Retina (tissue), 1 donor: ENCODE measurements around the gene GTPBP3.
A peak's percentile ranks its signal among the peaks of the same experiment; 100 is the strongest.
"Not testable (repeated sequence)": the region's sequence is repeated elsewhere in the genome, so short reads cannot be mapped to it uniquely, and the experiment has no call there.

Source experiments
- DNase-seq: peaks from one replicate; pipeline ENCODE4 v3.0.0-alpha.2; 2016

GTPBP3 gene

DNA sequence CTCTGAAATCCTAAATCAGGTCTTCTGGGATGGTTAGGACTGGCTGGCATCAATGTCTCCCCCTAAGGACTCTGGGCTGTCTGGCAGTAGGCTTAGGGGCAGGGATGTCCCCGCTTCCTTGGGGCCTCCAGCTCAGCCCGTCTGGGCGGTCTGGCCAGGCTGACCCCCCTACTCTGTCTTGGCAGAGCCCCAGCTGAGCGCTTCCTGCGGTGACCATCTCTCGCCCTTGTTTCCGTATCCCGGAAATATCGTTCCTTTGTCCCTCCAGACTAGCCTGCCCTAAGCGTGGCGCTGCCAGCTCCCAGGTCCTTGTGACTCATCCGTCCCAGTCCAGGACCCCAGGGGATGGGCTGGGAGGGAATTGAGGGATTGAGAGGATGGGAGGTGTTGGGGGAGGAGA lies 11.3 kb downstream of the GTPBP3 start:
- DNase-seq, result peak; percentile 57

DNA sequence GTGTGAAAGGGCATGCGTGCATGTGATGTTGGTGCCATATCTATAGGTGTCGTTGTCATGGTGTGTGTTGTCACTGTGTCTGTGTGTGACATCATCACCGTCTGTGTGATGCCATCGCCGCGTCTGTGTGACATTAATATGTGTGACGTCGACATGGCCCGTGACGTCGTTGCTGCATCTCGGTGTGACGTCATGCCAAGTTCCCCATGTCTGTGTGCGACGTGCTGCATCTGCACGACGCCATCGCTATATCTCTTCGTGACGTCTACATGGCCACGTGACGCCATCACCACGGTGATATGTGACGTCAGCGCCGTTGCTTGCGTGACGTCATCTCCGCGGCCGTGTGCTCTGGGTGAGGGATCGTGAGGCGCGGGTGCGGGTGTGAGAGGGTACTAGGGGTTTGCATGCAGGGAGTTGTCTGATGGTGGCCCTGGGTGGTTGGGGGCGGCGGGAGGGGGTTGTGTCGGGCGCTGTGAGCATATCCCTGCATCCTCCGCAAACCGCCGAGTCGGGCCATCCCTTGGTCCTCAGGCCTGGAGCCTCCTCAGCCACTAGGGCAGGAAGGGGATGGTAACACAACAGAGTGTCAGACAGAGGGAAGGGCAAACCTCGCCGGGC lies 14.6 kb downstream of the GTPBP3 start:
- DNase-seq, result no peak

DNA sequence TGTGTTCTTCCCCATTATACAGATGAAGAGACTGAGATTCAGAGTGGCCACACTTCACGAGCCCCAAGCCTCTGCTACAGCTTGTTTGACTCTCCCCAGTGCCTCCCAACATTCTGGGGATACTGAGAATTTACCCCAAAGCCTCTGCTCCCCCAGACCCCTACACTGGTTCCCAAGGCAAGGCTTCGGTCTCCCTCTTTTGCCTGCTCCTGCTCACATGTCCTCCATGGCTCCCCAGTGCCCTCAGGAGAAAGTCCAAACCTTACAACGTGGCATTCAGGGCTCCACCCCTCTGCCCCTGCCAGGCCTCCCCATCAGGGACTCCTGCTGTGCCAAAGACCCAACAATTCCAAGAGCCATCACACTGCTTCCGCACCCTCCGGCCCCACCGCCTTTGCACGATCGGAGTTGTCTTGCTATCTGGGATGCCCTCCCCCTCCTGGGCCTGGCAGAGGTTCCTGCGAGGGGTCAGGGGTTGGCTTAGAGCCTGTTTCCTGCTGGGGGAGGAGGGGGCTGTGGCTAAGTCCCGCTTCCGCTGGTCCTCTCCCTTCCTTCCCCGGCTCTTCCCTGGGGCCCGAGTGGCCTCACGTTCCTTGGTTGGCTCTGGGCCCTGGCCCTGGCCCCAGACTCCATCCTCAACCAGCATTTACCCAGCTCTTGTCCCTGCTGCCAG lies 15.4 kb downstream of the GTPBP3 start:
- no peak for DNase-seq

DNA sequence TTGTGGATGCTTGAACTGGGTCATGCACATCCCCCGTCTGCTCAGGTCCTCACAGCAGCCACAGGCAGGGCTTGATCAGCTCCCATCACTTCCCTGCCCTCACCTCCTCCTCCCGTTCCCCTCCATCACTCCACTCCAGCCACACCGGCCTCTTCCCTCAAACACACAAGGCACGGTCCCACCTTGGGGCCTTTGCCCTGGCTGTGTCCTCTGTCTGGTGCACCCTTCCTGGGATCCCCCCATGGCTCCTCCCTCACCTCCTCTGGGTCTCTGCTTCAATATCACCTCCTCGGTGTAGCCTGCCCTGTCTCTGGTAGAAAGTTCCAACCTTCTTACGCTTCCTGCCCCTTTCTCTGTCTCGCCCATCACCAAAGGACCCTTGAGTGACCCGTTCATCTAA lies 16.0 kb downstream of the GTPBP3 start:
- no peak for DNase-seq

DNA sequence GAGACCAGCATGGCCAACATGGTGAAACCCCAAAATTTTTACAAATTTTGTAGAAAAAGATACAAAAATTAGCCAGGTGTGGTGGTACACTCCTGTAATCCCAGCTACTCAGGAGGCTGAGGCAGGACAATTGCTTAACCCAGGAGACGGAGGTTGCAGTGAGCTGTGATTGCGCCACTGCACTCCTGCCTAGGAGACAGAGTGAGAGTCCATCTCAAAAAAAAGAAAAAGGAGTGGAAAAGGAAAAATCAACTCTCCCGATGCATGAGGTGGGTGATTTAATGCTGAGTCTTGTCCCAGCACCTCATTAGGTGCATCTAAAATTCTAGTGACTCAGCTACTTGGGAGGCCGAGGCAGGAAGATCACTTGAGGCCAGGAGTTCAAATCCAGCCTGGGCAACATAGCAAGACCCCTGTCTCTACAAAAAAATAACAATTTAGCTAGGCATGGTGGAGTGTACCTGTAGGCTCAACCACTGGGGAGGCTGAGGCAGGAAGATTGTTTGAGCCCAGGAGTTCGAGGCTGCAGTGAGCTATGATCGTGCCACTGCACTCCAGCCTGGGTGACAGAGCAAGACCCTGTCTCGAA lies 19.8 kb downstream of the GTPBP3 start:
- no peak for DNase-seq

DNA sequence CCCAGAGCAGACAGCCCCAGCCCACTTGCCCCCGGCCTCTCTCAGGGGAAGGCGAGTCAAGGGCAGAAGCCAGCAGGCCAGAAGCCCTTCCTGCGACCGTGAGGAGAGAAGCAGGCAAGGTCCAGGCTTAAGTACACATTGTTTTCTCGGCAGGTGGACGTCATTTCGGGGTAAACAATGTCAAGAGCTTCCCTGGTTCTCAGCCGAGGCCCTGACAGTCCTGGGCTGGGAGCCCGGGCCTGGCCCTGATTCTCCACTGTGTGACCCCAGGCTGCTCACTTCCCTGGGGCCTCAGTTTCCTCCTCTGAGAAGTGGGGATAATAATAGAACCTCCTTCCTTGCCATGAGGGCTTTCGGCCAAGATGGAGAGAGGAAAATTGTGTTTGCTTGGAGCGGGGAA lies 20.4 kb downstream of the GTPBP3 start:
- DNase-seq, result no peak

DNA sequence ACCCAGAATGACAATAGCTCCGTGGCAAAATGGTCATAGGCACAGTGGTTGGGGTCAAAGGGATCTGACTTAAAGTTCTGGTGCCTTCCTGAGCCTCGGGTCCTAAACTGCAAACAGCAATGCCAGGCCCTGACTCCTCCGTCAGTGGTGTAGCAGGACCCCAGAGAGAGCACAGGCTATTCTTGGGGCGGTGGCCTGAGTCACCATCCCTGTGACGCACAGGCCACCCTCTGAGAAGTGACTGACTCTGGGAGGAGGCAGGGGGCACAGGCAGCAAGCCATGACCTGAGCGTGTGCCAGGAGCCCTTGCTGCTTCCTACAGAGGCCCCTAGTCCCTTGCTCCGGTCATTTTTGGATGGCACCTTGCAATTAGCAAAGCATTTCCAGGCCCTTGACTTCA lies 21.0 kb downstream of the GTPBP3 start:
- no peak for DNase-seq

DNA sequence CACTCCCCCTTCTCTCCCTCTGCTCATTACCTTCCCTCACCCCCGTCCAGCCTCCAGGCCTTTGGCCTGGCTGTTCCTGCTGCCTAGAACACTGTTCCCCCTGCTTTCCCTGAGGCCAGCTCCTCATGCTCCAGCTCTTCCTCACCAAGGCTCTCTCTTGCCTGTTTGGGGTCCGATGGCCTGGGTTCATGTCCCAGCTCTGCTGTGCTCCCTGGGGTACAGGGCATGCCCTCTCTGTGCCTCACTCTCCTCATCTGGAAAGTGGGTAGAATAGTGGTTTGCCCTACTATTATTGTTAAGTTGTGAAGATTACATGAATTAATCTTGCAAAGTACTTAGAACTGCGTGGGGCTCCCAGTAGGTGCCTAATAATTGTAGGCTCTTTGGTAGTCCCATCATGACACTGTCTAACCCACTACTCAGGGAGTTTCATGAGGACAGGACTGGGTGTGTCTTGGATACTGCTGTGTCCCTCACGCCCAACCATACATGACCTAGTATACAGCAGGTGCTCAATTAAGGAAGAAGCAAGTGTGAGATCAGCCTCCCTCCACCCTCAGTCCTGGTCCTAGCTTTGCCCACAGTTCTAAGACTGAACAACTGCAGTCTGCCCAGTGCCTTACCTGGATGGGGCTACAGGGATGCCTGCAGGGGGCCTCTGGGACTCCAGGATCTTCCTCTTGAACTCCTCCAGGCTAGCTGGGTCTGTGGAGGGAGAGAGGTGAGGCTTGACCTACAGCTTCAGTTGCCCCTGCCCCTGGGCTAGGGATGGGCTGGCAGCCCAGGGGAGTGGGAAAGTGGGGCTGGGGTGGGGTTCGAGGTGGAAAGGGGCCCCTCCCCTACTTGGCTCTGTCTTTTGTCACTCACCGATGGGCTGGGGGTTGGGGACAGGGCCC lies 22.8 kb downstream of the GTPBP3 start:
- DNase-seq, result no peak

DNA sequence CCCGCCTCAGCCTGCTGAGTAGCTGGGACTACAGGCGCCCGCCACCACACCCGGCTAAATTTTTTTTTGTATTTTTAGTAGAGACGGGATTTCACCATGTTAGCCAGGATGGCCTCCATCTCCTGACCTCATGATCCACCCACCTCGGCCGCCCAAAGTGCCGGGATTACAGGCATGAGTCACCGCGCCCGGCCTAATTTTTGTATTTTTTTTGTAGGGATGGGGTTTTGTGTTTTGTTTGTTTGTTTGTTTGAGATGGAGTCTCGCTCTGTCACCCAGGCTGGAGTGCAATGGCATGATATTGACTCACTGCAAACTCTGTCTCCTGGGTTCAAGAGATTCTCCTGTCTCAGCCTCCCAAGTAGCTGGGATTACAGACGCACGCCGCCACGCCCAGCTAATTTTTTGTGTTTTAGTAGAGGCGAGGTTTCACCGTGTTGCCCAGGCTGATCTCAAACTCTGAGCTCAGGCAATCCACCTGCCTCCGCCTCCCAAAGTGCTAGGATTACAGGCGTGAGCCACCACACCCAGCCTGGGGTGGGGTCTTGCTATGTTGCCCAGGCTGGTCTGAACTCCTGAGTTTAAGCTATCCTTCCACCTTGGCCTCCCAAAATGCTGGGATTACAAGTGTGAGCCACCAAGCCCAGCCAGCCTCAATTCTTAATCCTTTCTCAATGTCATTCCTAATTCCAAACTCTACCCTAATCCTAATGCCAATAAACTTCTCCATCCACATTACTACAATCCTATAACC lies 26.7 kb downstream of the GTPBP3 start:
- not testable (repeated sequence) for DNase-seq

DNA sequence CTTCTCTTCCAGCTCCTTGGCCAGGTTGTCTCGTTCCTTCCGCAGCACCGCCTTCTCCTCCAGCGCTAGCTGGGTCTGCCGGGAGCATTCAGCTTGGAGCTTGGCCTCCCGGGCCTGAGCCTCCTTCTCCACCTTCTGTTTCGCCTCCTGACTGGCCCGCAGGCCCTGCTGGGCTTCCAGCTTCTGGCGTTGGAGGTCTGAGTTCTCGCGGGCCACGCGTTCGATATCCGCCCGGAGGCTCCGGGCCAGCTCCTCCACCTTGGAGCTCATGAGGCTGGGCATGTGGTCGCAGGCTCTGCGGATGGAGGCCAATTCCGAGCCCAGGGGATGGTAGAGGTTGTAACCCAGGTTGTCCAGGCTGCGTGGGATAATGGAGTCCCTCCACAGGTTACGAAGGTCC lies 28.0 kb downstream of the GTPBP3 start:
- no peak for DNase-seq

DNA sequence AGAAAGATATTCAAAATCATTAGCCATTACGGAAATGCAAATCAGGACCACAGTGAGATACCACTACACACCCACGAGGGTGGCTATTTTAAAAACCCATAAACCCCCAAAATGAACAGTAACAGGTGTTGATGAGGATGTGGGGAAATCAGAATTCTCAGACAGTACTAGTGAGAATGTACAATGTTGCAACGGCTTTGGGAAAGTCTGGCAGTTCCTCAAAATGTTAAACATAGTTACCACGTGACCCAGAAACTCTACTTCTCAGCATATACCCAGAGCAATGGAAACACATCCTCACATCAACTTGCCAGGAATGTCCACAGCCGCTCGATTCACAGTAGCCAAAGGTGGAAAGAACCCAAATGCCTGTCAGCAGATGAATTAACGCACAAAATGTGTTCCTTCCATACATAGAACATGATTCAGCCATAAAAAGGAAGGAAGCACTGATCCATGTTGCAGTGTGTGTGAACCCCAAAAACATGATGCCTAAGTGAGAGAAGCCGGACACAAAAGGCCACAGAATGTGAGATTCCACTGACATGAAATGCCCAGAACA lies 32.8 kb downstream of the GTPBP3 start:
- no peak for DNase-seq

DNA sequence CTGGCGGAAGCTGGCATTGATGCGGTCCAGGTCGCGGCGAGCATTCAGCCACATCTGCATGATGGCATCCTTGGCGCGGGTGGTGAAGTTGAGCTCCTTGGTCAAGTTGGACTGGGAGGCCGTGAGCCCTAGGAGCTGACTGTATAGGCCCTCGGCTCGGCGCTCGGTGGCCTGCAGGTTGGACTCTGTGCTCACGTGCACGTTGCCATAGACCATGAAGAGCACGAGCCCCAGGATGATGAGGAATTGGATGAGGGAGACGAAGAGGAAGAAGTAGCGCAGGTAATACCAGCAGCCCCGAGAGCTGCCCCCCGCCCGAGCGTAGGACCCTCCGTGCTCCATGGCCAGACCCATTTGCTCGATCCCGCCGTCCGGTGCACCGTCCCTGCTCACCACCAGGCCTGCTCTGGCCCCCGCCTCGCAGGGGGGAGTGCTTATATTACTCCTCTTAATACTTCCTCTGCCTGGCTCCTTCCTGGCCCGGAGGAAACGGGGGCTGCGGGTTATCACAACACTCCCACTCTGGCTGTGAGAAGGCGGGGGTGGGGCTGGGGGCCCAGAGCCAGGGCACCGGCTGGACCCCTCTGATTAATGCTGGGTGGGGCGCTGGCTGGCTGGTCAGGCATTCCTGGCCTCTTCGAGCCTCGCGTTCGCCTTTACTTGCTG lies 39.7 kb downstream of the GTPBP3 start, which contains the start of gene PLVAP:
TSS of gene PLVAP (minus strand) at position 408 of the 666 bp plus-strand sequence. CDS start at position 354, 54 bp downstream.
- DNase-seq, result no peak

DNA sequence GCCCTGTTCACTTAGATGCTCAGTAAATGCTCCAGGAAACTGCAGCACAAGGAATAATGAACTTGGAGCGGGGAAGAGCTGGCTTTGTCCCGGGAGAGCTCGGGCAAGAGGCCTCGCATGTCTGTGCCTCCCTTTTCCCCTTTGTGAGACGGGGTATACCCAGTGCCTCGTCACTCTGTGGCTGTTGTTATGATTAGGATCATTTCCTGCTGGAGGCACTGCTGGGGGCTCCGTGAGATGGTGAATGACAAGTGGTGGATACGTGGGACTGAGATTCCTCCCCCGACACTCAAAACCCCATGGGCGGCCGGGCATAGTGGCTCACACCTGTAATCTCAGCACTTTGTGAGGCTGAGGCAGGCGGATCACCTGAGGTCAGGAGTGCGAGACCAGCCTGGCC lies 40.9 kb downstream of the GTPBP3 start:
- DNase-seq, result no peak

DNA sequence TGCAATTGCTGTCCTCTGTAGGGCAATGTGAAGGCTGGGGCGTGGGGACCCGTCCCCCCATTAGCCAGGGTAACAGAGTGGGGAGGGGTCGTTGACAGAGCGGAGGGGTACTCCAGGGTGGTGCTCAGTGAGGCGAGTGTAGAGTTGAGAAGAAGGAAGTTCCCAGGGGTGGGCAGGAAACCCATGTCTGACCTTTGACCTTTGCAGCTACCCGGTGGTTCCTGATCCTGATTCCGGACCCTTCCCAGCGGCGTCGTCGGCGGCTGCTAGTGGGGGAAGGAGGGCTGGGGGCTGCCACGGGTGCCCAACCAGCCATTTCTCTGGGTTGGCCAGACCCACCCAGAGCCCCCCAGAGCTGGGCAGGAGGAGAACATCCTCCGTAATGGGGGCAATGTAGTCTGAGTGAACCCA lies 41.9 kb downstream of the GTPBP3 start:
- peak; percentile 38 for DNase-seq

DNA sequence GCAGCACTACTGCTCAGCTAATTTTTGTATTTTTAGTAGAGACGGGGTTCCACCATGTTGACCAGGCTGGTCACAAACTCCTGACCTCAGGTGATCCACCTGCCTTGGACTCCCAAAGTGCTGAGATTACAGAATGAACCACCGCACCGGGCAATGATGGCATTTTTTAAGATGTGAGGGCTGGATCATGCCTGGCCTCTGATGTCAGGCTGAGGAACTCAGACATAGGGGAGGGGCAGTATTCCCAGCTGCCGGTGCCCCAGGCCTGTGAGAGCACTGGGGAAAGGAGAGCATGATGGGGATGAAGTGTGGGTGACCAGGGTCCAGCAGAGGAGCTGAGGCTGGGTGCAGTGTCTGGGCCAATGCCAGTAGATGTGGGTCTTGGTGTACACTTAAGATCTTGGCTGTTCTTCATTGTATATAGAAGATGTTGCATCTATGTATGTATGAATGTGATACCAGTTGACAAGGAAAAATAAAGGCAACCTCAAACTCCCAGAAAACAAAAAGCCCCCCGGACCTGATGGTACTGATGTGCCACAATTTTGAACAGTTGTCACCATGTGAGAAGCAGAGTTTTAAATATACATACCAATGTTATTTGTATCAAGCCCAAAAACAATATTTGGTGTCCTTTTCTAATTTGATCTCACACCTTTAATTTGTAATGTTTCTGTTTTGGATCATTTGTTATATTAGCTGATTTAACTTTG lies 43.2 kb downstream of the GTPBP3 start:
- DNase-seq, result no peak

DNA sequence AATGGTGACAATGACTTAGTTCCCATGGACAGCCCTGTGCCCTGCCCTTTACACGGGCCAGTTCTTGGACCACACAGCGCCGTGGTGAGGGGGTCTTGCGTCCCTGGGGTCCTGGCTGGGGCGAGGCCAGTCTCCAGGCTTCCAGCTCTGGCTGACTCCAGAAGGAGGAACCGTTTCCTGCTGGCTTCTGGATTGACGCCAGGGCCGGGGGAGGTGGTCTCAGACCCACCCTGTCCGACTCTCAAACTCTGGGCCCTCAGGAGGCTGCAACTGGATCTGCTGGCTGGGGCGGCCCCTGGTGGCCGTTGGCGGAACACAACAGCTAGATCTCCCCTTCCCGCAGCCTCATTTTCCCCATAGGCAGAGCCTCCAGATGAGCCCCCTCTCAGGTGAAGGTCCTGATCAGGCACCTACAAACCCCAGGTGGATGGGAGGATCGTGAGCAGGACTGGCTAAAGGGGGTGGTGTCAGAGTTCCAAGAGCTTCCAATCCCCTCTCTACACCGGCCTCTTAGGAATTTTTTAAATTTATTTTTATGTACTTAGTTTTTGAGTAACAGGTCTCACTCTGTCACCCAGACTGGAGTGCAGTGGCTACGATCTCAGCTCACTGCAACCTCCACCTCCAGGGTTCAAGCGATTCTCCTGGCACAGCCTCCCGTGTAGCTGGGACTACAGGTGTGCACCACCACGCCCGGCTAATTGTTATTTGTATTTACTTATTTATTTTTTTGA lies 48.7 kb downstream of the GTPBP3 start:
- DNase-seq, result peak; percentile 74

DNA sequence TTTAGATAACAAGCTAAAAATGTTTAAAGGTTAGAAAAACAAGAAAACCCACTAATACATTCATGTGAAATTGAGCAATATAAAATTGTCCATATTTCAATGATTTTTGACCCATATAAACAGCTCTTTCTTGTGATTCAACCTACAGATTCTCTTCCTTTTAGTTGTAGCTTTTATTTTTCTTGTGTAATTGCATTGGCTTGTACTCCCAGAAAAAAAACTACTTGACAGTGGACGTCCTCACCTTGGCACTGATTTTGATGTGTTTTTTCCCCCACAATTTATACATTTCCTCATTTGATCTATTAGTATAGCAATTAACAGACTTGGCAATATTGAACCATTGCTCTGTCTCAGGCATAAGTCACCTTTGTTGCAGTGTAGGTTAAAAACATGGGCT lies 51.9 kb downstream of the GTPBP3 start:
- no peak for DNase-seq

DNA sequence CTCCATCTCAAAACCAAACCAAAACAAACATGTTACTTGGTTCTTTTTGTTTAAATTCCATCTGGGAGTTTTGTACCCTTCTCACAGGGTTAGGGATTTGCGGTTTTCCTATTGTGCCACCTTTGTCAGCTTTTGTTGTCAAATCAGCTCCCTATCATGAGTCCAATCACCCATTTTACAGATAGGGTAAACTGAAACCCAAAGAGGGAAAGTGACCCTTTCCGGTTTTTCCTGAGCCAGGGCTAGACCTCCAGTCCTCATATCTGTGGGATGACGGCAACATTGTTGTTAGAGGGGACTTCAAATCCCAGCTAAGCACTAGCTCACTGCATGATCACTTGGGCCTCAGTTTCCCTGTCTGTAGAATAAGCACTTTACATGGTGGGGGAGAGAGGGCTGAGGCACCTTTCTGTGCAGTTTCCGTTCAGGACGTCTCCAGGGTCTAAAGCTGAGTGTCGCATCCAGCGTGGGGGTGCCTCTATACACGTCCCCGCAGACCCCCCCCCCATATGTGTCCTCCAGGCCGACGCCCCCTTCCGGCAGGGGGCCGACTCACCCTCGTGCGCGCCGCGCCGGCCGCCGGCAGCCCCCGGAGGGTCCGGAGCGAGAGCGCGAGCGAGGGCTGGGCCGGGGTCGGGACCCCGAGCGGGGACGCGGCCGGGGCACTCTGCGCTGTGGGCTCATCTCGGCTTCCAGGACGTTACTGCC lies 52.8 kb downstream of the GTPBP3 start:
- DNase-seq, result no peak

DNA sequence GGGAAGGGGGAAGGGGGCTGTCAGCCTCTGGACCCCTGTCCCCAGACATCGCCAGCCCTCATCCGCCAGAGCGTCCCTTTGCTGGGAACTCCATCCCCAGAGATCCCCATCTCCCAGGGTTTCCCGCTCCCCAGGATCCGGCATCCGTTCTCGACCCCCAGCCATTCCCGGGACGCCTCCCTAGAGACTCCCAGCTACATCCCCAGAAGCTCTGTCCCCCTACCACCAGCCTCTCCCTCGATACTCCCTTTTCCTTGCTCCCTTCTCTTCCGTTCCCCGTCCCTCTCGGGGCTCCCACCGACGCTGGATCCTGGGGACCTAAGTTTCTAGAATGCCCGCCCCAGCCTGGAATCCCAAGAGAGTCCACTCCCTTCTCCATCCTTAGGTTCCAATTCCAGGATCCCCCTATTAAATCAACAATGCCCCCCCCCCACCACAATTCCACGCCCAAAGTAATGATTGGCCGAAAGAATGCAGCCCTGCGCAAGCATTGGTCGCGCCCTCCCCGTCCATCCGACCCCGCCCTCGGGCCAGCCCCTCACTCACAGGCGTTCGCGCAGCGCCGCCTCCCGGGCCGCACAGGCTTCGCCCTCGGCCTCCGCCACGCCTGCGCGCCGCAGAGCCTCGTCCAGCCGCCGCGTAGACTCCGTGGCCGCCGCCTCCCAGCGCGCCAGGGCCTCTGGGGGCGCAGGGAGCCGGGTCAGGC lies 53.5 kb downstream of the GTPBP3 start:
- DNase-seq, result peak; percentile 91
